Sigmoid colon (tissue), 7 donors: ENCODE results near the gene PROC. TPM values are rescaled to one million over a fixed set of nuclear protein-coding genes. Genes with fewer than 3 reads are reported as not detected.

Source experiments
- DNase-seq: peaks from one replicate; pipeline ENCODE4 v3.0.0-alpha.2; 2019
- H3K27ac ChIP-seq, 4 donors: fragments of 200-600 bp; sonication (generic); one replicate each; pipeline ENCODE4 v1.5.1; 2016 to 2019; ENCODE audit warnings: mild to moderate bottlenecking in 1 of 4
- H3K27me3 ChIP-seq, 3 donors: fragments of 200-600 bp; sonication (generic); one replicate each; pipeline ENCODE4 v1.5.1; 2019; ENCODE audit warnings: mild to moderate bottlenecking in 1 of 3
- H3K36me3 ChIP-seq, 4 donors: fragments of 200-600 bp; sonication (generic); one replicate each; pipeline ENCODE4 v1.5.1; 2016 to 2019
- H3K4me1 ChIP-seq, 4 donors: fragments of 200-600 bp; sonication (generic); one replicate each; pipeline ENCODE4 v1.5.1; 2017 to 2019
- H3K4me3 ChIP-seq, 4 donors: fragments of 200-600 bp; sonication (generic); one replicate each; pipeline ENCODE4 v1.5.1; 2017 to 2019; ENCODE audit warnings: mild to moderate bottlenecking in 2 of 4, moderate library complexity in 1 of 4
- H3K9me3 ChIP-seq, 4 donors: fragments of 200-600 bp in 3 of 4; sonication (generic) in 3 of 4; one replicate each; pipeline versions ENCODE4 v1.5.1 to v1.6.1; 2013 to 2019
- CTCF ChIP-seq, 4 experiments: fragments of 450-650 bp in 3 of 4; fragments of 200-600 bp in 1 of 4; IDR thresholded peaks; one replicate each; pipeline ENCODE4 v1.5.1; 2016 to 2019; ENCODE audit warnings: antibody characterized with exemption in 4 of 4, mild to moderate bottlenecking in 3 of 4, moderate library complexity in 2 of 4
- EP300 ChIP-seq, 4 donors: sonication (generic); formaldehyde crosslinking; IDR thresholded peaks; one replicate each; pipeline ENCODE4 v1.6.1; 2017; ENCODE audit warnings: antibody characterized with exemption in 4 of 4
- POLR2A ChIP-seq, 2 donors: fragments of 450-650 bp; IDR thresholded peaks; one replicate each; pipeline ENCODE4 v1.6.1; 2016; ENCODE audit warnings: antibody characterized with exemption in 2 of 2, mild to moderate bottlenecking in 2 of 2, moderate library complexity in 2 of 2
- POLR2AphosphoS5 ChIP-seq, 4 donors: sonication (generic); formaldehyde crosslinking; IDR thresholded peaks; one replicate each; pipeline ENCODE4 v1.6.1; 2017; ENCODE audit warnings: antibody characterized with exemption in 4 of 4
- WGBS, 2 donors: extraction: QIAGEN DNeasy Blood & Tissue Kit; methylation state at CpG; one replicate each; pipeline ENCODE4 v1.1.7; 2013; 5-methylcytosine and 5-hydroxymethylcytosine counted together
- intact Hi-C: fragments of 100-400 bp; cut with DNase I; formaldehyde crosslinking; loops from one replicate; pipeline ENCODE4 v1.15.1; 2023
- polyA plus RNA-seq, 3 donors: library from polyadenylated mRNA; stranded (reverse); fragments of 200-250 nt; gene quantifications; one replicate each; pipeline ENCODE4 v1.2.3, GENCODE V29; 2013
- total RNA-seq, 4 donors: library from RNA; depleted of rRNA; stranded (reverse); fragments of >200 nt; gene quantifications; one replicate each; pipeline ENCODE4 v1.1.0, GENCODE V29; 2016
- donor health status: healthy with polysubstance abuse.
- donor health status: Bipolar disorder and iron deficiency.
- donor health status: healthy.

Gene PROC
- total and polyA plus RNA-seq, 7 donors = 1.4 to 7.8 (median 1.8) TPM; not detected in 4

GRCh38 chr2:127454595-127455565 is 36.7 kb downstream of the PROC start:
- 21 to 72% methylated on average over 19 of the region's 19 CpGs for WGBS, 2 donors
- no peaks in the 10 kb centered on the region for H3K27me3 ChIP-seq
- intact Hi-C loops = no loop called here
- H3K9me3 ChIP-seq = no peaks in the 10 kb centered on the region
- TF ChIP-seq POLR2A (IDR thresholded peaks at IDR 0.05) = no peak
- no peak for TF ChIP-seq CTCF (IDR thresholded peaks at IDR 0.05)
- TF ChIP-seq POLR2AphosphoS5 (IDR thresholded peaks at IDR 0.05) = no peak
- no peak for TF ChIP-seq EP300 (IDR thresholded peaks at IDR 0.05)
- H3K27ac ChIP-seq = no peak overlapping the region
- no peak overlapping the region for H3K4me3 ChIP-seq
- no peak for DNase-seq
- peaks cover 0 to 6% (median 0%) of the 10 kb centered on the region in 4 donors for H3K36me3 ChIP-seq
- no peaks in the 10 kb centered on the region for H3K4me1 ChIP-seq

GRCh38 chr2:127455566-127456493 is 37.6 kb downstream of the PROC start:
- no peak overlapping the region for H3K4me3 ChIP-seq
- peaks cover 0 to 6% (median 0%) of the 10 kb centered on the region in 4 donors for H3K36me3 ChIP-seq
- H3K9me3 ChIP-seq = no peaks in the 10 kb centered on the region
- 65 to 76% methylated on average over 13 of the region's 13 CpGs for WGBS, 2 donors
- TF ChIP-seq POLR2AphosphoS5 (IDR thresholded peaks at IDR 0.05) (no peak), EP300 (IDR thresholded peaks at IDR 0.05) (no peak), CTCF (IDR thresholded peaks at IDR 0.05) (no peak), POLR2A (IDR thresholded peaks at IDR 0.05) (no peak)
- H3K27me3 ChIP-seq = no peaks in the 10 kb centered on the region
- intact Hi-C loops = no loop called here
- H3K27ac ChIP-seq = no peak overlapping the region
- no peak for DNase-seq
- no peaks in the 10 kb centered on the region for H3K4me1 ChIP-seq

GRCh38 chr2:127456960-127457359 is 38.7 kb downstream of the PROC start:
- no peak for TF ChIP-seq CTCF (IDR thresholded peaks at IDR 0.05)

GRCh38 chr2:127462461-127462860 is 44.2 kb downstream of the PROC start:
- Histone ChIP-seq H3K9me3 (no peaks in the 10 kb centered on the region), H3K4me1 (no peaks in the 10 kb centered on the region), H3K27ac (no peak overlapping the region), H3K27me3 (no peaks in the 10 kb centered on the region), H3K36me3 (no peaks in the 10 kb centered on the region), H3K4me3 (no peak overlapping the region)
- no peak for TF ChIP-seq CTCF (IDR thresholded peaks at IDR 0.05)
- no peak for TF ChIP-seq POLR2A (IDR thresholded peaks at IDR 0.05)
- no peak for TF ChIP-seq POLR2AphosphoS5 (IDR thresholded peaks at IDR 0.05)
- TF ChIP-seq EP300 (IDR thresholded peaks at IDR 0.05) = no peak
- intact Hi-C loops = no loop called here
- DNase-seq = no peak
- 72 to 76% methylated on average over 3 of the region's 3 CpGs for WGBS, 2 donors

More at GRCh38 chr2:127456960-127457359, 38.7 kb downstream of the PROC start:
- Histone ChIP-seq H3K4me1 (no peaks in the 10 kb centered on the region), H3K36me3 (peaks cover 0 to 6% (median 0%) of the 10 kb centered on the region in 4 donors), H3K9me3 (no peaks in the 10 kb centered on the region), H3K27me3 (no peaks in the 10 kb centered on the region), H3K27ac (no peak overlapping the region), H3K4me3 (no peak overlapping the region)
- WGBS, 2 donors = 96 to 97% methylated on average over 12 of the region's 12 CpGs
- intact Hi-C loops = no loop called here
- no peak for DNase-seq
